SK-N-SH treated with all-trans-retinoic acid at 6 μM for 48 hours (cell line): ENCODE results near the gene NKPD1.
A peak's percentile ranks its signal among the peaks of the same experiment; 100 is the strongest.

Source experiments
- ARNTL ChIP-seq: fragments of 450-650 bp; formaldehyde crosslinking; IDR thresholded peaks from 2 replicates; pipeline ENCODE4 v1.5.0; 2020; ENCODE audit warnings: low read depth, mild to moderate bottlenecking, moderate library complexity, borderline replicate concordance
- CREB5 ChIP-seq: fragments of 250-450 bp; sonication (Bioruptor Pico); IDR thresholded peaks from 2 replicates; pipeline ENCODE4 v1.5.1; 2020; ENCODE audit warnings: low read depth, mild to moderate bottlenecking, moderate library complexity
- CSRNP3 ChIP-seq: fragments of 250-450 bp; sonication (Bioruptor Pico); IDR thresholded peaks from 2 replicates; pipeline ENCODE4 v1.5.1; 2021; ENCODE audit warnings: mild to moderate bottlenecking, moderate library complexity
- RARB ChIP-seq: fragments of 250-450 bp; sonication (Bioruptor Pico); IDR thresholded peaks from 2 replicates; pipeline ENCODE4 v1.8.0; 2021; ENCODE audit warnings: mild to moderate bottlenecking, moderate library complexity

DNA sequence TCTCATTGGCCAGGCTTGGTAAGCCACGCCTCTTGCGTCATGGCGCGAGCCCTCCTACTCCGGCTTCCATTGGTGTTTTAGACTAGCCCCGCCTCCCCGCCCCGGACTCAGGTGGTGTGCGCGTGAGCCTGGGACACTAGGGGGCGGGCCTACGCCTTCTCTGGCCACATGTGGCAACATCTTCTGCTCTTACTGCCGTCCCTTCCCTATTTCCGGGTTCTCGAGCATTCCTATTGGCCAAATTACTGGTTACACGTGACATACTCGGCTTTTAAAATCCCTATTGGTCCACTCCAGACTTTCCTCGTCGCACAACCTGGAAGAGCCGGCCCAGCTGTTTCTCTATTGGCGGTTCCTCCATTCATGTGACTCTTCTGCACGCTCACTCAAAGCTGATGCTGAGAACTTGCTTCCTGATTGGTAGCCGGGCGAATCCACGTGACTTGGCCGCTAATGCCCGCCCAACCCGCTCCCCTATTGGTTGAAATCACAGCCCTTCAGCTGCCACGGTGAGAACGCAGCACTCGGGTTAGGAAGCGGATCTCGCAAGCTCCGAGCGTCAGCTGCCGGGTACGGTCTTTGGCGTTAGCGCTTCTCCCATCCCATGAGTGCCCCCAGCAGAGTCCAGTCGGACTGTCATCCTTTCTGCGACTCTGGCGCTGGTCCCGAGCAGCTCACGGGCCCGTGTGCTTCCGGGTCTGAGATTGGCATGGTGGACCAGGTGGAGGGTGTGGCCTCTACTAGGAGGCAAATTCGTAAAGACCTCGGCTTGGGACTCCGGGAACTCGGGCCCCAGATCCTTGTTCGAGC is 17.7 kb upstream of the NKPD1 start, which contains the start of gene BLOC1S3:
- TF ChIP-seq RARB (no peak), CREB5 (CRISPR knock-in tag) (no peak), ARNTL (peak; percentile 97), CSRNP3 (CRISPR knock-in tag) (no peak)
